ENCODE measurements around the gene COL25A1. TPM values are rescaled to one million over a fixed set of nuclear protein-coding genes. Genes with fewer than 3 reads are reported as not detected.

The COL25A1 gene
- total RNA-seq, 2 experiments from 2014 or later, result not detected

DNA sequence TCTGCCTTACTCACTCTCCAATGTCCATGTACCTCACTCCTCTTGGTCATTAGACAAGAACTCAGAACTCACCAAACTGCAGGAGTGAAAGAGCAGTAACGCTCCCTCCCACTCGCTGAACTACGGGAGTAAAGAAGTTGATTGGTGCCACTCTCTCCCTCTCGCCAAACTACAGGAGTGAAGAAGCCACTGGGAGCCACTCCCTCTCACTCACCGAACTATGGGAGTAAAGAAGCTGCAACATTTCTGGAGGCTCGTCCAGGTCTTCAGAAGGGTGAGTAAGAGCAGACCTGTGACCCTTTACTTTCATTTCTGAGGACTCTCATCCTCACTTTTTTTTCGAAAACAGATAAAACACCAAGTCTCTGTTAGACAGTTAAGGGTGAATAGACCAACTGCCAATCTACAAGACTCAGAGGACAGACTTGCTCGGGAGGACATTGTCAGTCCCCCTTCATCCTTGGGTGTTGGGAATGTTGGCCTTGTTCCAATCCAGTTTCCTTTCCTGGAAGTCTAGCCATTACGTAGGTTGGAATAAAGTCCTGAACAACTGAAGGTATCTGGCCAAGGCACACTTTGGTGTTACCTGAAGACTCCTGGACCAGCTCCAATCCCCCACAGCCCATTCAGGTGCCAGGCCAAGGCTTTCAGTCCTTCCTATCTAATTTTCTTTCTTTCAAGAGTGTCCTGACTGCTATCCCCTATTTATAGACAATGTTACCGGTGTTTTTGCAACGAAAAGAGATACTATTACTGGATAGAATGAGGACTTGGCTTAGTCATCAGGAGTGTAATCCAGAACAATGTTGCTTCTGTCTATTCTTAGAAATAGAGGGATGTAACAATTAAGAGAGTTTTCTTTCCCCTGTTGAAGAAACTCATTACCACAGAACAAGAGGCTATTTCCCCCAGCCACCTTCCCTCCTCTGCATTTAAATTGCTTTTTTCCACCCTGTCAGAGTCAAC lies 11.0 kb upstream of the COL25A1 start:
- ChIA-PET POLR2A (no interaction called here), CTCF (interaction anchor here (0.6 kb wide), 1 partner anchor 15 kb away, joined by 3 read pairs; no protein-coding TSS in a partner anchor)
- peaks cover 7% of the 10 kb centered on the region for H3K27me3 Mint-ChIP-seq
- H3K36me3 Mint-ChIP-seq, result peaks cover 2% of the 10 kb centered on the region
- no peak overlapping the region for H3K27ac Mint-ChIP-seq
- intact Hi-C loops (cut with micrococcal nuclease), result no loop called here
- no peak for DNase-seq
- H3K4me3 Mint-ChIP-seq, result no peak overlapping the region
- peaks cover 18% of the 10 kb centered on the region for H3K9me3 Mint-ChIP-seq
- no peaks in the 10 kb centered on the region for H3K4me1 Mint-ChIP-seq (ENCODE audit: low read depth)

GRCh38 chr4:109303140-109303496 lies 660 bp upstream of the COL25A1 start:
- CTCF ChIA-PET, result no interaction called here
- Mint-ChIP-seq H3K4me1 (ENCODE audit: low read depth) (peaks cover 11% of the 10 kb centered on the region), H3K27ac (no peak overlapping the region), H3K36me3 (no peaks in the 10 kb centered on the region), H3K4me3 (peak overlapping the region; percentile 62), H3K27me3 (peaks cover 46% of the 10 kb centered on the region), H3K9me3 (no peaks in the 10 kb centered on the region)
- intact Hi-C loops (cut with micrococcal nuclease), result loop anchor here (10.0 kb wide), 1 partner anchor 102 kb away; no protein-coding TSS in a partner anchor
- POLR2A ChIA-PET, result no interaction called here
- no peak for DNase-seq

DNA sequence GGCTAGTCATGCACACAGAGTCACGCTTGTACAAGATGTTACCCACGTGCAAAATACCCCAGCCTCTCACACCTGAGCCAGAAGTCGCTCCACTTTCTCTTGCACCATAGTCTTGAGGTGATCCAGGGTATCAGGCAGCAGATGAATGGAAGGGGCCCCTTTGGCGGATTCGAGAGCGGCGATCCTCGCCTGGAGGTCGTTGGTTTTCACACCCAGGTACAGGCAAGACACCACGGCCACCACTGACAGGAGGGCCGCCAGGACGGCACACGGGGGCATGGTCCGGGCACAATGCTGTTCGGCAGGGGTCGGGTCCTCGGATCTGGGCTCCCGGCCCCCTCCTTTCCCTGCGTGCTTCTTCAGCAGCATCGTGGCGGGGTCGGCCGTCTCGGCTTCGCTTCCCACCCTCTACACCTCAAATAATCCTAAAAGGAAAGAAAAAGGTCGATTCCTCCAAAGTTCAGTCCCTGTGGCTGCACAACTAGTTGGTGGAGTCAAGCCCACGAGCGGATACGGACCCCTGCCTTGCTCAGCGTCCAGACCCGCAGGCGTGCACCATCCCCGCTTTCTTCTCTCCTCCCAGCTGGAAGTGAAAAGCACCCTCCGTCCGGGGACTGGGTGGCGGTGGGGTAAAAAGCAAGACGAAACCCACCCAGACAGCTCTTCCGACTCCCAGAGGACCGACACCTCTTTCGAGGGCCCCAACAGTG lies 652 bp downstream of the COL25A1 start:
- no peak for DNase-seq
- Mint-ChIP-seq H3K4me1 (ENCODE audit: low read depth) (peaks cover 11% of the 10 kb centered on the region), H3K9me3 (no peaks in the 10 kb centered on the region), H3K36me3 (no peaks in the 10 kb centered on the region), H3K27ac (no peak overlapping the region), H3K27me3 (peaks cover 47% of the 10 kb centered on the region), H3K4me3 (peak overlapping the region; percentile 49)
- POLR2A ChIA-PET, result no interaction called here
- intact Hi-C loops (cut with micrococcal nuclease), result loop anchor here (10.0 kb wide), 1 partner anchor 103 kb away; no protein-coding TSS in a partner anchor
- CTCF ChIA-PET, result no interaction called here

DNA sequence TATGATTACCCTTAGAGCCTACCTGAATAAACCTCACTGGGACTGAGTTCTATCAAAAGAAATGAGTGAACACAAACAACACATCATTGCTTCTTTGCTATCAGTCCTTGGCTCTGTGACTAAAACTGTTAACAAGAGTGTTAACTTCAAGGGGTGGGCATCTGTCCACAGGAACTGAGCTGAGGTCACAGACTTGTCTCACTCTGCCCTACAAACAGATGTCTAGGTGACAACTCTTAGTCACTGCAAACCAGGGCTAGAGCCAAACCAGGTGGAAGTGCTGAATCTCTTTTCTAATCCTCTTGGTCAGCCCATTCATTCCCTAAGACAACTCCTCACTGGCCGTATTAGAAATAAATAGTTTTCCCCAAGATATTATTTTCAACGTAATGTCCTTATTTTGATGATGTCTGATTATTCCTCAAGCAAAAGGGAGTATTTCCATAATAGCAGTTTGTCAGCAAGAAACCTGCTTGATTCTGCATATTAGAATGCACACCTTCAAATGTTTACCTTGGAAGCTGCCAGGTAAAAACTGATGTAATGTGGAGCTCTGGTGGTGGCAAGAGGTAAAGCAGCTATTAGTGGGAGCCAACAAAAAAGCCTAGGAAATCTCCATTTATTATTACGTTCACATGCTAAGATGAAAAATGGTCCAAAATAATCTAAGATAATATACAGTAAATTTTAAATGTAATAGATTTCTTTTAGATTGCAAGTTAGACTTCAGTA lies 4.0 kb downstream of the COL25A1 start:
- DNase-seq, result no peak
- peaks cover 11% of the 10 kb centered on the region for H3K4me1 Mint-ChIP-seq (ENCODE audit: low read depth)
- no peak overlapping the region for H3K4me3 Mint-ChIP-seq
- no peaks in the 10 kb centered on the region for H3K9me3 Mint-ChIP-seq
- peaks cover 45% of the 10 kb centered on the region for H3K27me3 Mint-ChIP-seq
- intact Hi-C loops (cut with micrococcal nuclease), result no loop called here
- no peaks in the 10 kb centered on the region for H3K36me3 Mint-ChIP-seq
- POLR2A ChIA-PET, result no interaction called here
- no peak overlapping the region for H3K27ac Mint-ChIP-seq
- CTCF ChIA-PET, result interaction anchor here (0.6 to 1.0 kb wide), 3 partner anchors 12 to 56 kb away, joined by 3 to 4 read pairs (median 3); no protein-coding TSS in a partner anchor

DNA sequence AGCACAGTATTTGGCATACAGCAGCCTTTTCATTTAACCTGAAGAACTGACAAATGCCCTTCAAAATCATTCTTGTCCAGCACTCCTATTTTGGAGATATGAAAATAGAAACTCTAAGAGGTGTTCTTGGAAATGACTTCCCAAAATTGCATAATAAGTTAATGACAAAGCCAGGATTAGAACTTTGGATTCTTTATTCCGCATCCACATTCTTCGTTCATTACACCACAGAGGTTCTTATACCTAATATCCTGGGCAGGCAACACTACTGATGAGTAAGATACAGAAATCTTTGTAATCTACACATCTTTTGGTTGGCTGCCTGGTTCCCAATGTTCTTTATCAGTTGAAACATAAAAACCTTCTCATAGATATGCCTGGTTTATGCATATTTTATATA lies 5.9 kb downstream of the COL25A1 start:
- intact Hi-C loops (cut with micrococcal nuclease), result no loop called here
- H3K27me3 Mint-ChIP-seq, result peaks cover 33% of the 10 kb centered on the region
- peaks cover 2% of the 10 kb centered on the region for H3K4me1 Mint-ChIP-seq (ENCODE audit: low read depth)
- DNase-seq, result no peak
- H3K36me3 Mint-ChIP-seq, result no peaks in the 10 kb centered on the region
- ChIA-PET POLR2A (no interaction called here), CTCF (no interaction called here)
- H3K27ac Mint-ChIP-seq, result no peak overlapping the region
- H3K4me3 Mint-ChIP-seq, result no peak overlapping the region
- no peaks in the 10 kb centered on the region for H3K9me3 Mint-ChIP-seq

DNA sequence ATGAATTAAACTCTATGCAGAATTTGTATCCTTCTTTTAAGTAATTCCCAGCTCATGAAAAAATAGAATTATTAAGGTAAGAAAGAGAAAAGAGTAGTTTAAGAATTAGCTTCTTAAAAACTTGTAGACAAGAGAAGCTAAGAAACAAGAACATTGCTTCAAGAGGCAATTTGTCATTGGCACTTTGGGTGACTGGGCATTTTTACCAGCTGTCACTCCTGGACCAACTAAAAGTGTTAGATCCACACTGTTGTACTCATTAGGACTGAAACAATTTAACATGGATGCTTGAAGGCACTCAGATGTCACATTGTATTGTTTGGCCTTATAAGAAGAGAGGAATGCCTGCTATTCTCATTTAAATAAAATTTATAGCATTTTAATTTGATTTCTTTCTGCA lies 7.4 kb downstream of the COL25A1 start:
- H3K9me3 Mint-ChIP-seq, result no peaks in the 10 kb centered on the region
- no peak for DNase-seq
- no peaks in the 10 kb centered on the region for H3K4me1 Mint-ChIP-seq (ENCODE audit: low read depth)
- no peaks in the 10 kb centered on the region for H3K36me3 Mint-ChIP-seq
- no peak overlapping the region for H3K4me3 Mint-ChIP-seq
- H3K27ac Mint-ChIP-seq, result no peak overlapping the region
- H3K27me3 Mint-ChIP-seq, result peaks cover 23% of the 10 kb centered on the region
- ChIA-PET POLR2A (no interaction called here), CTCF (no interaction called here)
- intact Hi-C loops (cut with micrococcal nuclease), result no loop called here

GRCh38 chr4:109294468-109295020 lies 7.9 kb downstream of the COL25A1 start:
- ChIA-PET POLR2A (no interaction called here), CTCF (interaction anchor here (1.0 to 1.2 kb wide), 2 partner anchors 323 to 489 kb away, joined by 3 read pairs; no protein-coding TSS in a partner anchor)
- Mint-ChIP-seq H3K27ac (no peak overlapping the region), H3K9me3 (no peaks in the 10 kb centered on the region), H3K27me3 (peaks cover 17% of the 10 kb centered on the region), H3K4me3 (no peak overlapping the region), H3K36me3 (no peaks in the 10 kb centered on the region), H3K4me1 (ENCODE audit: low read depth) (no peaks in the 10 kb centered on the region)
- DNase-seq, result no peak
- intact Hi-C loops (cut with micrococcal nuclease), result loop anchor here (5.0 kb wide), 2 partner anchors 217 to 462 kb away; no protein-coding TSS in a partner anchor

DNA sequence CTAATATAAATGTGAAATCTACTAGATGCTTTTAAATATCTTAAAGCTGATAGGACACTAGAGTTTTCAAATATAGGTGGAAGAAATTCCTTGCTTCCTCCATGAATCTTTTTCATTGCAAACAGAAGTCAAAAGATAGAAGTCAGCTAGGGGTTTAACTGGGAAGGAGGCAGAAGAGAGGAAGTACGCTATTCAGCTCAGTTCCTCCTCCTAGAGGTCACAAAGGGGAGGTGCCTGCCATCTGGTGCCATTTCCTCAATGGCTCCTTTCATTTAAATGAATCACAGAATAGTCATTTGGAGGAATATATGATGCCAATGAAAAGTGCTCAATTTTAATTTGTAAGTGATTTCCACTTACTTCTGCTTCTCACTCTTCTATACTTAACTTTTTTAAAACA lies 8.5 kb downstream of the COL25A1 start:
- no peak overlapping the region for H3K4me3 Mint-ChIP-seq
- CTCF ChIA-PET, result interaction anchor here (0.7 to 1.7 kb wide), 6 partner anchors 12 to 489 kb away, joined by 3 to 10 read pairs (median 3); no protein-coding TSS in a partner anchor
- no peak overlapping the region for H3K27ac Mint-ChIP-seq
- no peaks in the 10 kb centered on the region for H3K4me1 Mint-ChIP-seq (ENCODE audit: low read depth)
- H3K27me3 Mint-ChIP-seq, result peaks cover 15% of the 10 kb centered on the region
- DNase-seq, result peak; percentile 40
- no peaks in the 10 kb centered on the region for H3K9me3 Mint-ChIP-seq
- POLR2A ChIA-PET, result no interaction called here
- H3K36me3 Mint-ChIP-seq, result no peaks in the 10 kb centered on the region
- intact Hi-C loops (cut with micrococcal nuclease), result loop anchor here (5.0 kb wide), 2 partner anchors 217 to 462 kb away; no protein-coding TSS in a partner anchor

DNA sequence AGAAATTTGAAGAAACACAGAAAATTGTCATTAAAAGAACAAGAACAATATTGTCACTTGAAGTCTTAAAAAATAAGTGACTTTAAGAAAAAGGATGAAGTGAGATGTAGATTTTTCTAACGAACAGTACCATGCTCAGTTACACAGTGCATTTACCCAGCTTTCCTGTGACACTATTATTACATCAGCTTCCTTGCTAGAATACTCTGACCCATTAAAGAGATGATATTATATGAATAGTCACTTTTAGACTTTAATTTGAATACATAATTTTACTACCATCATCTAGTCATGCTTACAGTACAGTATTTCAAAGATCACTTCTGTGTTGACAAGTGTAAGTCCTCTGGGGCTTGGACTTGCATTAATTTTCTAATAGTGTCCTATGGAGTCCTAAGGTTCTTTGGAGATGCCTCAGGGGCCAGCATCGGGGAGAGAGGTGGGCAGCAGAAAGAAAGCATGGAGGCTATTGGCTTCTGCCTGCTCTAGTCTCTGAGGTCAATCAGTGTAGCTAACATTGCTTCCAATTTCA lies 10.7 kb downstream of the COL25A1 start:
- no peak for DNase-seq
- ChIA-PET CTCF (no interaction called here), POLR2A (no interaction called here)
- intact Hi-C loops (cut with micrococcal nuclease), result loop anchor here (5.0 kb wide), 2 partner anchors 214 to 459 kb away; no protein-coding TSS in a partner anchor
- Mint-ChIP-seq H3K27ac (no peak overlapping the region), H3K4me1 (ENCODE audit: low read depth) (no peaks in the 10 kb centered on the region), H3K9me3 (no peaks in the 10 kb centered on the region), H3K36me3 (no peaks in the 10 kb centered on the region), H3K27me3 (peaks cover 7% of the 10 kb centered on the region), H3K4me3 (no peak overlapping the region)

- DNase-seq, result no peak
- Mint-ChIP-seq H3K9me3 (no peaks in the 10 kb centered on the region), H3K27me3 (peaks cover 3% of the 10 kb centered on the region), H3K4me1 (ENCODE audit: low read depth) (no peaks in the 10 kb centered on the region), H3K4me3 (no peak overlapping the region), H3K27ac (no peak overlapping the region), H3K36me3 (no peaks in the 10 kb centered on the region)
- POLR2A ChIA-PET, result no interaction called here
- CTCF ChIA-PET, result no interaction called here
- intact Hi-C loops (cut with micrococcal nuclease), result loop anchor here (5.0 kb wide), 2 partner anchors 214 to 459 kb away; no protein-coding TSS in a partner anchor
Measured at GRCh38 chr4:109290918-109291317, 11.5 kb downstream of the COL25A1 start.

DNA sequence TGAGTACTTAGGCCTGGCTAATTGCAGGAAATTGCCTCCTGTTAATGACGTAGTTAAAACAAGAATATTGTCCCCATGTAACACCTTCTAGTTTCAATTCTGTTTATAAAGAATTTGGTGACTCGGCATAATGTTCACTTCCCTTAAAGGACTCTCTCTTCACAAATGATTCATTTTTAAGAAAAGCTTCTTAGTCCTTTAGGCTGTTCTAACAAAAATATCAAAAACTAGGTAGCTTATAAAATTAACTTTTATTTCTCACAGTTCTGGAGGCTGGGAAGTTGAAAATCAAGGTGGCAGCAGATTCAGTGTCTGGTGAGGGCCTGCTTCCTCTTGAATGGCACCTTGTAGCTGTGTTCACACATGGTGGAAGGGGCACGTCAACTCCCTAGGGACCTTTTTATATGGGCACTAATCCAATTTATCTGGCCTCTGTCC lies 23.8 kb downstream of the COL25A1 start:
- Mint-ChIP-seq H3K9me3 (no peaks in the 10 kb centered on the region), H3K4me1 (ENCODE audit: low read depth) (peaks cover 13% of the 10 kb centered on the region), H3K4me3 (no peak overlapping the region), H3K27ac (no peak overlapping the region), H3K36me3 (no peaks in the 10 kb centered on the region), H3K27me3 (peaks cover 14% of the 10 kb centered on the region)
- ChIA-PET CTCF (interaction anchor here (1.1 kb wide), 1 partner anchor 127 kb away, joined by 3 read pairs; no protein-coding TSS in a partner anchor), POLR2A (no interaction called here)
- DNase-seq, result no peak
- intact Hi-C loops (cut with micrococcal nuclease), result loop anchor here (1.0 kb wide), 1 partner anchor 305 kb away; no protein-coding TSS in a partner anchor

Data from activated CD4-positive, alpha-beta memory T cell treated with anti-CD3 and anti-CD28 coated beads for 36 hours (primary cell).